ENCODE measurements around the gene TELO2.

- TF ChIP-seq TCF4 (CRISPR knock-in tag; IDR thresholded peaks at IDR 0.05; ENCODE audit: borderline replicate concordance) = no peak
- no peak for TF ChIP-seq CSRNP3 (CRISPR knock-in tag; IDR thresholded peaks at IDR 0.05)
- no peak for TF ChIP-seq ZFP30 (CRISPR knock-in tag; IDR thresholded peaks at IDR 0.05)
- TF ChIP-seq CREB5 (CRISPR knock-in tag; IDR thresholded peaks at IDR 0.05; ENCODE audit: low read depth) = no peak
- TF ChIP-seq POU6F1 (CRISPR knock-in tag; IDR thresholded peaks at IDR 0.05; ENCODE audit: borderline replicate concordance, low read depth) = no peak
- TF ChIP-seq ZNF70 (CRISPR knock-in tag; IDR thresholded peaks at IDR 0.05) = no peak
- TF ChIP-seq PATZ1 (CRISPR knock-in tag; IDR thresholded peaks at IDR 0.05; ENCODE audit: borderline replicate concordance) = no peak
Measured at GRCh38 chr16:1487395-1488053, 5.6 kb upstream of the TELO2 start.
